Spleen (tissue), 7 donors: Measurements from ENCODE around the gene SFTPB.
A peak's percentile ranks its signal among the peaks of the same experiment; 100 is the strongest.

Source experiments
- CTCF ChIP-seq, 11 experiments: fragments of 200-600 bp in 7 of 11; fragments of 450-650 bp in 4 of 11; sonication (generic) in 4 of 11; IDR thresholded peaks in 8 of 11; conservative IDR thresholded peaks in 3 of 11; 1 replicate in 7 of 11; 2 replicates in 4 of 11; pipeline versions ENCODE4 v1.4.0 to v1.8.0; 2016 to 2021; ENCODE audit warnings: antibody characterized with exemption in 11 of 11, inconsistent platforms in 4 of 11, mild to moderate bottlenecking in 1 of 11
- POLR2A ChIP-seq, 3 donors: fragments of 450-650 bp; IDR thresholded peaks; one replicate each; pipeline ENCODE4 v1.5.1; 2017; ENCODE audit warnings: antibody characterized with exemption in 3 of 3, mild to moderate bottlenecking in 1 of 3
- donor health status: DM: no; HTN: no; CAD: no; lungs with moderate emphysema.
- donor health status: DM: no; HTN: no; CAD: no.
- donor health status: DM: no; HTN: no; CAD: no.

DNA sequence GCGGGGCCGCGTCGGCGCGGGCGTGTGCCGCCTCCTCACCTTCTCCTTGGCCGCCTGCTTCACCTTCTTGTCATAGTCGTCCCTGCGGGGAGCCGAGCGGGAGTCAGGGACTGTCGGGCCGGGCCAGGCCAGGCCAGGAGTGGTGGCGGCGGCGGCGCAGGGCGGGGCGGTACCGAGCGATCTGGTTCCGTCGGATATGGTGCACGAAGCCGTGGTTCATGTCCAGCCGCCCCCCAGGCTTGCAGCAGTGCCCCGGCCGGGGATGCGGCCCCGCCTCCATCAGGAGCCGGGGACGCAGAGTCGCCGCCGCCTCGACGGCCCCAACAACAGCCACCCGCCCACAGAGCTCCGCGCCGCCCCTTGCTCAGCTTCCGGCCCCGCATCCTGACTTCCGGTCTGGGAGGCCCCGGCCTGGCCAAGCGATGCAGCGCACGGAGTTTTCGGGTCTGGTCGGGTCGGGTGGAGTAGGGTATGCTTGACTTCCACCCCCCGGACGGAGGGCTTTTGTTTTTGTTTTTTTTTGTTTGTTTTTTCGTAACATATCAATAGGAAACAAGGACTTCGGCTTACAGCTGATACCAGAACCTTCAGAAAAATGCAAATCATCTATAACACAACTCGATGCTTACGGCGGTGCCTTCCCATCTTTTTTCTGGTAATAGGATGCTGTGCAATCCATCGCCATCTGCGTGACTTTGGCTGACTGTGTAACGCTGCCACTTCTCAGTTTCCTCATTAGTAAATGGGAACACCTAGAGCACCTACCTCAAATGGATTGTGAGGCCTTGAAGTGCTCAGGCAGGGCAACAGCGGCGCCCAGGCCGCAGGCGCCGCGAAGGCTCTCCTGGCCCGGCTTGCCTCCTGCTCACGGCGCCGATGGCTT lies 56.1 kb downstream of the SFTPB start, which contains the start of gene C2orf68:
- TF ChIP-seq CTCF (IDR thresholded peaks at IDR 0.05 in 8 of 11, conservative IDR thresholded peaks at IDR 0.05 in 3 of 11) (peak in 1 of 11 experiments; percentile 30), POLR2A (IDR thresholded peaks at IDR 0.05) (peak in 2 of 3 donors; percentile 19 to 25)
